Tibial nerve (tissue), 4 donors: Measurements from ENCODE around the gene DDX54. TPM values are rescaled to one million over a fixed set of nuclear protein-coding genes. Genes with fewer than 3 reads are reported as not detected.

ENCODE experiments used
- DNase-seq, 2 donors: peaks; one replicate each; pipeline ENCODE4 v3.0.0-alpha.2; 2019; ENCODE audit warnings: low spot score in 2 of 2
- H3K27ac ChIP-seq, 4 donors: fragments of 200-600 bp; sonication (generic) in 3 of 4; one replicate each; pipeline ENCODE4 v1.5.1; 2017 to 2019; ENCODE audit warnings: mild to moderate bottlenecking in 1 of 4
- H3K27me3 ChIP-seq, 2 donors: fragments of 200-600 bp; sonication (generic) in 1 of 2; one replicate each; pipeline versions ENCODE4 v1.5.1 to v1.6.0; 2017 to 2019
- H3K36me3 ChIP-seq, 3 donors: fragments of 200-600 bp; sonication (generic); one replicate each; pipeline ENCODE4 v1.5.1; 2018 to 2019
- H3K4me1 ChIP-seq, 4 donors: fragments of 200-600 bp; sonication (generic) in 3 of 4; one replicate each; pipeline ENCODE4 v1.5.1; 2017 to 2019
- H3K4me3 ChIP-seq, 4 donors: fragments of 200-600 bp; sonication (generic) in 3 of 4; one replicate each; pipeline ENCODE4 v1.5.1; 2017 to 2019; ENCODE audit warnings: mild to moderate bottlenecking in 1 of 4, moderate library complexity in 1 of 4
- H3K9me3 ChIP-seq, 4 donors: fragments of 200-600 bp; sonication (generic) in 3 of 4; one replicate each; pipeline ENCODE4 v1.5.1; 2017 to 2019
- EP300 ChIP-seq, 2 donors: sonication (generic); formaldehyde crosslinking; IDR thresholded peaks; one replicate each; pipeline ENCODE4 v1.6.1; 2017; ENCODE audit warnings: antibody characterized with exemption in 2 of 2, mild to moderate bottlenecking in 1 of 2
- POLR2A ChIP-seq, 2 donors: fragments of 450-650 bp; IDR thresholded peaks; one replicate each; pipeline ENCODE4 v1.6.1; 2017; ENCODE audit warnings: antibody characterized with exemption in 2 of 2, mild to moderate bottlenecking in 2 of 2, moderate library complexity in 2 of 2
- WGBS, 2 donors: methylation state at CpG; one replicate each; pipeline ENCODE4 v1.1.5; 2018; 5-methylcytosine and 5-hydroxymethylcytosine counted together
- total RNA-seq, 4 donors: library from RNA; depleted of rRNA; stranded (reverse); fragments of >200 nt; gene quantifications; one replicate each; pipeline ENCODE4 v1.1.0, GENCODE V29; 2016
- TF ChIP-seq, protein P1 (sequence below), 5 experiments: fragments of 200-600 bp in 3 of 5; fragments of 450-650 bp in 2 of 5; sonication (generic) in 3 of 5; IDR thresholded peaks; one replicate each; pipeline ENCODE4 v1.5.1; 2016 to 2019; ENCODE audit warnings: antibody characterized with exemption in 5 of 5, mild to moderate bottlenecking in 3 of 5, moderate library complexity in 2 of 5

Gene DDX54
- total RNA-seq, 4 donors from 2014 or later, result 49.4 to 105 (median 83.0) TPM

GRCh38 chr12:113161415-113162016 is 23.8 kb downstream of the DDX54 start:
- H3K4me1 ChIP-seq, result no peaks in the 10 kb centered on the region
- DNase-seq, result no peak
- WGBS, 2 donors, result 63 to 68% methylated on average over 19 to 26 of the region's 26 CpGs
- no peaks in the 10 kb centered on the region for H3K9me3 ChIP-seq
- H3K27ac ChIP-seq, result no peak overlapping the region
- H3K36me3 ChIP-seq, result peaks cover 2 to 94% (median 42%) of the 10 kb centered on the region in 3 donors
- no peaks in the 10 kb centered on the region for H3K27me3 ChIP-seq
- H3K4me3 ChIP-seq, result no peak overlapping the region
- TF ChIP-seq POLR2A (IDR thresholded peaks at IDR 0.05), result no peak
- TF ChIP-seq, protein P1, sequence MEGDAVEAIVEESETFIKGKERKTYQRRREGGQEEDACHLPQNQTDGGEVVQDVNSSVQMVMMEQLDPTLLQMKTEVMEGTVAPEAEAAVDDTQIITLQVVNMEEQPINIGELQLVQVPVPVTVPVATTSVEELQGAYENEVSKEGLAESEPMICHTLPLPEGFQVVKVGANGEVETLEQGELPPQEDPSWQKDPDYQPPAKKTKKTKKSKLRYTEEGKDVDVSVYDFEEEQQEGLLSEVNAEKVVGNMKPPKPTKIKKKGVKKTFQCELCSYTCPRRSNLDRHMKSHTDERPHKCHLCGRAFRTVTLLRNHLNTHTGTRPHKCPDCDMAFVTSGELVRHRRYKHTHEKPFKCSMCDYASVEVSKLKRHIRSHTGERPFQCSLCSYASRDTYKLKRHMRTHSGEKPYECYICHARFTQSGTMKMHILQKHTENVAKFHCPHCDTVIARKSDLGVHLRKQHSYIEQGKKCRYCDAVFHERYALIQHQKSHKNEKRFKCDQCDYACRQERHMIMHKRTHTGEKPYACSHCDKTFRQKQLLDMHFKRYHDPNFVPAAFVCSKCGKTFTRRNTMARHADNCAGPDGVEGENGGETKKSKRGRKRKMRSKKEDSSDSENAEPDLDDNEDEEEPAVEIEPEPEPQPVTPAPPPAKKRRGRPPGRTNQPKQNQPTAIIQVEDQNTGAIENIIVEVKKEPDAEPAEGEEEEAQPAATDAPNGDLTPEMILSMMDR (IDR thresholded peaks at IDR 0.05), result no peak
- no peak for TF ChIP-seq EP300 (IDR thresholded peaks at IDR 0.05)

- no peak for DNase-seq
- Histone ChIP-seq H3K4me3 (no peak overlapping the region), H3K27ac (no peak overlapping the region), H3K9me3 (no peaks in the 10 kb centered on the region), H3K36me3 (peaks cover 2 to 78% (median 32%) of the 10 kb centered on the region in 3 donors), H3K27me3 (peaks cover 0 to 5% of the 10 kb centered on the region in 2 donors), H3K4me1 (peaks cover 0 to 6% (median 0%) of the 10 kb centered on the region in 4 donors)
- WGBS, 2 donors, result 92 to 94% methylated on average over 7 of the region's 7 CpGs
- TF ChIP-seq EP300 (IDR thresholded peaks at IDR 0.05) (no peak), POLR2A (IDR thresholded peaks at IDR 0.05) (no peak)
- TF ChIP-seq, protein P1 (IDR thresholded peaks at IDR 0.05), result no peak
Observed at GRCh38 chr12:113159937-113160336, 25.3 kb downstream of the DDX54 start.

DNA sequence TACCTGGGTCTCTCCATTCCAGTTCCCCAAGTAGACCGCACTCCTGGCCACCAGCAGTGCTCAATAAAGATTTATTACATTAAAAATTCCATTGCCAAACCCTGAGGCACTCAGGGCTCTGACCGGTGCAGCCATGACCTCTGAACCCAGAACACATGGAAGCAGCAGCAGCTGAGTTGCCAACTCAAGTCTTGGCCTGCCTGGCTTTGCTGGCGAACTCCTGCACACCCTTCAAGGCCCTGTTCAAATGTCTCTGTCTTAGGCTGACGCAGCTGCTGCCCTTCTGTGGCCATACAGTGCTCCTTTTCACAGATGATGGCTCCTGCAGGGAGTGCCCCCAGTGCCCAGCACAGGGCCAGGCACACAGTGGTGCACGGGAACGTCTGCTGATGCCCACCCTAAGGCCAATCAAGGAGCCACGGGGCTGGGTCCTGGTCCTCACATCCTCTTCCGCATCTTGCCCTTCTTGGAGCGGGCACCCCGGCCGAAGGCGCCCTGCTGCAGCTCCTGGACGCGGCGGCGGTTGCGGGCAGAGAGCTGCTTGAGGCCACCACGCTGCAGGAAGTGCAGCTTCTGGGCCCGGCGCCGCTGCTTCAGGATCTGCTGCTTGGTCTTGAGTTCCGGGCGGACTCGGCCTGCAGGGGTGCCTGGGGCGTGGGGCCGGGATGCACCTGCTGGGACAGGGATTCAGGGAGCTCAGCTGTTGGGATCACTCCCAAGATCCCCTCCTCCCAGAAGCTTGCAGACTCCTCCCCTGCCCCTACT is 26.7 kb downstream of the DDX54 start:
- TF ChIP-seq POLR2A (IDR thresholded peaks at IDR 0.05) (no peak), EP300 (IDR thresholded peaks at IDR 0.05) (no peak)
- TF ChIP-seq, protein P1 (IDR thresholded peaks at IDR 0.05), result no peak
- Histone ChIP-seq H3K36me3 (peaks cover 2 to 65% (median 26%) of the 10 kb centered on the region in 3 donors), H3K27me3 (peaks cover 0 to 18% of the 10 kb centered on the region in 2 donors), H3K27ac (no peak overlapping the region), H3K4me1 (peaks cover 0 to 17% (median 8%) of the 10 kb centered on the region in 4 donors), H3K4me3 (no peak overlapping the region), H3K9me3 (no peaks in the 10 kb centered on the region)
- DNase-seq, result no peak
- 89 to 92% methylated on average over 11 to 25 of the region's 26 CpGs for WGBS, 2 donors

DNA sequence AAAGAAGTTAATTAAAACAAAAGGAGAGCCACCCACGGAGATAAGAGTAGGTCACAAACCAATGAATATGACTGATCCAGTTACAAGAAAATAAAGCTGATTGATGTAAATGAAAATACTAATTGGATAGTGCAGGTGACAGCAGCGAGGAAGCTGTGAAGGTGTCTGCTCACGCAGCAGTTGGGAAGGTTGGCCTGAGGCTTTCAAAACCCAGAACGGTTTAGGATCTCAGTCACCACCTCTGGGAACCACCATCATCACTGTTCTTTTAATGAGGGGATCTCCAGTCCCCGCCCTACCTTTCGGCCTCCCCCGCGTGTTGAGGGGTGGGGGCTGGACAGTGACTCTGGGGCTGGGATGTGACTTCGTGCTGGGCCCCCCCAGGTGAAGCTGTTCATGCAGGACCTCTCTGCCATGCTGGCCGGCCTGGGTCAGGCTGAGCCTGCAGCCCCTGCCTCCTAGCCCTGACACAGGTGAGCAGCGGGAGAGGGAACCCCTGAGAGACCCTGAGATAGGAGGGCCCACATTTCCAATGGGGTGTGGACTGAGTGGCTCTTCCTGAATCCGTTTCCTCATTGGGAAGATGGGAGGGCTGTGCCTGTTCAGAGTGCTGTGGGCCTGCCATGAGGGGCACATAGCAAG is 27.9 kb downstream of the DDX54 start:
- no peak overlapping the region for H3K27ac ChIP-seq
- H3K4me3 ChIP-seq, result no peak overlapping the region
- peaks cover 0 to 30% of the 10 kb centered on the region in 2 donors for H3K27me3 ChIP-seq
- 85 to 87% methylated on average over 12 of the region's 12 CpGs for WGBS, 2 donors
- no peak for TF ChIP-seq POLR2A (IDR thresholded peaks at IDR 0.05)
- TF ChIP-seq, protein P1 (IDR thresholded peaks at IDR 0.05), result no peak
- TF ChIP-seq EP300 (IDR thresholded peaks at IDR 0.05), result no peak
- H3K4me1 ChIP-seq, result peaks cover 0 to 30% (median 13%) of the 10 kb centered on the region in 4 donors
- no peak for DNase-seq
- no peaks in the 10 kb centered on the region for H3K9me3 ChIP-seq
- peaks cover 0 to 52% (median 23%) of the 10 kb centered on the region in 3 donors for H3K36me3 ChIP-seq
